ENCODE results near the gene CSNK2B.
"Not testable (repeated sequence)": the region's sequence is repeated elsewhere in the genome, so short reads cannot be mapped to it uniquely, and the experiment has no call there.

Gene CSNK2B

DNA sequence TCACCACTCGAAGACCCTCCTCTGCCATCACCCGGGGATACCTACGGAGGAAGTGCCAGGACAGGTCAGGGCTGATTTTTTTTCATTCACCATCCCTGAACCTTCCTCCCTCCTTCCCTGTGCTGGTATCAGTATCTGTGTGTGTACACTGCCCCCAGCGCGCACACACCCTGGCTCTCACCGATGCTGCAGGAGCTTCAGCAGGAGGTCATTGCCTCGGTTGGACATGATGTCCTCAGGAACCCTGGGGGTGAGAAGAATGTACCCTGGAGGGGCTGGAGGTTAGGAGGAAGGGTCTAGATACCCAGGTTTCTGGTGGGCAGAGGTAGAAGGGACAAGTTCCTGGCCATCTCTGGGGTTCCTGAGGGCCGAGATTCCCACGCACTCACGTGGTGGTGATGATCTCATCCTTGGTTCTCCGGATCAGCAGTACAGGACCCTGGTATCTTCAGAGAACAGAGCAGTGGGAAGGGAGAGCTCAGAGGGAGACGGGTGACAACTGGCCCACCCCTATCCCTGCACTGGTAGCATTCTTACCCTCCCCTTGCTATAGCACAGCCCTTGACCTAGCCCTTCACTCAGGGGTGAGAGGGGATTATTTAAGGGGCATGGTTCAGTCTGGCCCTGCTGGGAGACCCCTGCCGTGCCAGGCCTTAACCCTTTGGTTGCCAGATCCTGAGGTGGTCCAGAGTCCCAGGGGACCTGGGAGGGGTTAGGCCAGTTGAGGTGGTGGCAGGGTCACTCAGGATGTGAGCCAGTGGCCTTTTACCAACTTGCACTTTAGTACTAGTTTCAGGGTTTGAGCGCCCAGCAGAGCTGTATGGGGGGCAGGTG, 22.2 kb downstream of the CSNK2B start:
- no peak for DNase-seq (ENCODE audit: low read depth, low spot score)

- DNase-seq (ENCODE audit: low read depth, low spot score), result no peak
Measured at GRCh38 chr6:31689249-31690110, 23.6 kb downstream of the CSNK2B start.

DNA sequence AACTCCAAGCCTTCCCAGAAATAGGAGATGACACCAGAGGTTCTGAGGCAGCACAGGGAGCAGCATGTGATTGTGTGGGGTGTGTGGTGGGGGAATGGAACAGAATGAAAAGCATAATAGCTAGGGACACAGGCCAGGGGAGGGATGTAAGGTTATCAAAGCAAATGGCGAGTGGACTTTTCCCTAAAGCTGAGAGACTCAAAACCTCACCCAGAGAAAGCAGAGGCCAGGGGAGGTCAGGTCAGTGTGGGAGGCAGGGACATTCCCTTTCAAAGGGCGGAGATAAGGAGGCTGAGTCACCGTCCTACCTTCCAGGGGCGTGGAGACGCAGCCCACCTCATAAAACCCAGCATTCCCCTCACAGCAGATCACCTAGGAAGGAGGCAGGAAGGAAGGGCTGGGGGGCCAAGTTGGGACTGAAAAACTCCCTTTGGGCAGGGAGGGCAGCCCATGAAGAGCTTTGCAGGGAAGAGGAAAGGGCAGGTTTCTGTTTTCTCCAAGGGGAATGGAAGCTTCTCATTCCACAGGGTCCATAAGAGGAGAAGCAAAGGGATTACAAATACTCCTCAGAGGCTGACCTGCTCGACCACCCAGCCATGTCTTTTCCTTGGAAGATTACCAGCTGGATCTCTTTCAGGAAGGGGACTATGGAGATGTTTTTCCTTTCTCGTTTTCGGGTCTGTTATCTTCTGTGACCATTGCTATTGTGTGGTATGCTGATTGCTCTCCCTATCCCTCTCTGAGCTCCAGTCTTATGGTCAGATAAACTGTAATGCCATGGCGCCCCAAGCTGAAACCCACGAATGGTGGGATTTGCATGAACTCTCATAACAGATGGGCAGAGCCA, 24.6 kb downstream of the CSNK2B start:
- no peak for DNase-seq (ENCODE audit: low read depth, low spot score)

DNA sequence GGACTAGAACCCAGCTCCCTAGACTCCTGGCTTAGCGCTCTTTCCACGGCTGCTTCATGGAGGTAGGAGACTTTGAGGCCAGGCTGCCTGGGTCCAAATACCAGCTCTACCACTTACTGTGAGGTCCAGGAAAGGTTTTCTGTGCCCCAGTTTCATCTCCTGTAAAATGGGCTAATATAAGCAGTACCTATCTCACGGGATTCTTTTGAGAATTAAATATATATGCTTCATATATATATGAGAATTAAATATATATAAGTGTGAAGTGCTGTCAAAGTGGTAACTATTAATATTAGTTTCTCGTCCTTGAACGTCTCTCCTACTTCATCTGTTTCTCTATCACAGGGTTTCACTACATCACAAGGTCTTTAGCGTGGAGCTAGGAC, 25.2 kb downstream of the CSNK2B start:
- DNase-seq (ENCODE audit: low read depth, low spot score), result no peak

DNA sequence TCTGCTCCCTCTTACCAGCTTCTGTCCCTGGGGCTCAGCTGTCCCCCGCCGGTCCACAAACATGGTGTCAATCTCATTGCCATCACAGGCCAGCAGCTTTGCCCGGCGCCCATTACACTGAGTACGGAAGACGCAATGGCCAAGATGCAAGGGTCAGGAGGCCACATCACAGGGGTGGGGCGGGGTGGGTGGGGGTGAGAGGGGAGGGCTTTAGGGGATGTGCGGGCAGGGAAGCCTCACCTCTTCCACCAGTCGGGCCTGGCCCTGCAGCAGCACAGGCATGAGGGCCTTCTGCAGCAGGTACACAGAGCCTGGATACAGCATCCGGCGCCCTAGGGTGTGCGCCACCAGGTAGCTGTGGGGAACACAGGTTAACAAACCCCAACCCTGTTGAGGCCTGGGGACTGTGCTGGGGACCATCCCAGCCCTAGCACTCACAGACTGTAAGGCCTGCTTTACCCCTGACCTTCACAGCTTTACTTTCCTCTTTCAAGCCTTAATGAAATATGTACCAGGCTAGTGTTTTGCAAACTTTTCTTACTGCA, 25.8 kb downstream of the CSNK2B start:
- DNase-seq (ENCODE audit: low read depth, low spot score), result no peak

DNA sequence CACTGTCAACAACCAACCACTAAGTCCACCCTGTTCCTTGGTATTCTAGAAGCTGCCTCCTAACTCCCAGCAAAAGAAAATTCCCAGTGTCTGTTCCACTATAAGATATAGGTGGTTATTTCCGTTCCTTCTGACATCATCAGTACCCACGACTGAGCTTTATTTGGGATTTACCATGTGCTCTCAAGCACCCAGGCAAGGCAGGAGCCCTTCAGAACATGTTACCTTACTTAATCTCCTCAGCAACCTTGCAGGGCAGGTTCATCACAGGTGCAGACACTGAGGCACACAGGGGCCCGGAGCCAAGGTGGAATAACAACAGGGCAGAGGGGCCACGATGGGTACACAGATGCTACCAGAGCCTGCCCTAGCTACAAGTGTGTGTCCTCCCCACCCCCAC, 26.5 kb downstream of the CSNK2B start:
- DNase-seq (ENCODE audit: low read depth, low spot score), result no peak

DNA sequence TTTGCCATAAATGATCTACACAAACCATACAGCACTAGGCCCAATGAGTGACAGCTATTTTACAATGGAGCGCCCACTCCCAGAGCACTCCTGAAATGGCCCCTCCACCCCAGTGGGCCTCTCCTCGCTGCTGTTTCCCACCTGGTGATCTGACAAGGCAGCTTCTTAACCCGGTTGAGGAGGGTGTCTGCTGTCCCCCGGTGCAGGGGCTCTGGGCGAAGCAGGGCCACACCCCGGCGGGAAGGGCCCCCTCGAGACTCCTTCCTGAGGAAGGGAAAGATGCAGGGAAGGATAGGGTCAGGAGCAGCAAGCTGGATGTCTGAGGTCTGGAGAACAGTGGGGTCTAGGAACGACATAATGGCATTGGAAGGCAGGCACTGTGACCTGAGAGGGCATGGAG, 27.0 kb downstream of the CSNK2B start:
- DNase-seq (ENCODE audit: low read depth, low spot score), result no peak

DNA sequence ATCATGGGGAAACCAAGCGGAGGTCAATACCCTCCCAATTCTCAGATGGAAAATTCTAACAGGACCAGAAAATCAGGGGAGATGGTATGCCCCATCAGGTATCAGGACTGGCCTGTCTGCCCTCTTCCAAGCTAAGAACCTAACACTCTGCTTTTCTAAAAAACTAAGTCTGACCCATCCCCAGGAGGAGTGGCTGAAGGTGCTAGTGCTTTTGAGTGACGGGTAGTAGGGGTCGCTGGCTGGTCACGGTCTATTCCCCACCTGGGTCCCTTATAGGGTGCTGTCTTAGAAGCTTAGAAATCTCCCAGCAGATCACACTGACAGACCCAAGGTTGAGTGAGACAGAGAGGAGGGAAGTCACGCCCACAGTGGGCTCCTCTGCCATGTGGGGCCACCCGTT, 27.7 kb downstream of the CSNK2B start:
- DNase-seq (ENCODE audit: low read depth, low spot score), result no peak

- no peak for DNase-seq (ENCODE audit: low read depth, low spot score)
Measured at GRCh38 chr6:31697555-31697954, 31.7 kb downstream of the CSNK2B start.

- no peak for DNase-seq (ENCODE audit: low read depth, low spot score)
Measured at GRCh38 chr6:31700740-31701401, 35.0 kb downstream of the CSNK2B start.

GRCh38 chr6:31701666-31702404, 36.0 kb downstream of the CSNK2B start:
- no peak for DNase-seq (ENCODE audit: low read depth, low spot score)

- DNase-seq (ENCODE audit: low read depth, low spot score), result no peak
Measured at GRCh38 chr6:31702405-31702818, 36.5 kb downstream of the CSNK2B start.

DNA sequence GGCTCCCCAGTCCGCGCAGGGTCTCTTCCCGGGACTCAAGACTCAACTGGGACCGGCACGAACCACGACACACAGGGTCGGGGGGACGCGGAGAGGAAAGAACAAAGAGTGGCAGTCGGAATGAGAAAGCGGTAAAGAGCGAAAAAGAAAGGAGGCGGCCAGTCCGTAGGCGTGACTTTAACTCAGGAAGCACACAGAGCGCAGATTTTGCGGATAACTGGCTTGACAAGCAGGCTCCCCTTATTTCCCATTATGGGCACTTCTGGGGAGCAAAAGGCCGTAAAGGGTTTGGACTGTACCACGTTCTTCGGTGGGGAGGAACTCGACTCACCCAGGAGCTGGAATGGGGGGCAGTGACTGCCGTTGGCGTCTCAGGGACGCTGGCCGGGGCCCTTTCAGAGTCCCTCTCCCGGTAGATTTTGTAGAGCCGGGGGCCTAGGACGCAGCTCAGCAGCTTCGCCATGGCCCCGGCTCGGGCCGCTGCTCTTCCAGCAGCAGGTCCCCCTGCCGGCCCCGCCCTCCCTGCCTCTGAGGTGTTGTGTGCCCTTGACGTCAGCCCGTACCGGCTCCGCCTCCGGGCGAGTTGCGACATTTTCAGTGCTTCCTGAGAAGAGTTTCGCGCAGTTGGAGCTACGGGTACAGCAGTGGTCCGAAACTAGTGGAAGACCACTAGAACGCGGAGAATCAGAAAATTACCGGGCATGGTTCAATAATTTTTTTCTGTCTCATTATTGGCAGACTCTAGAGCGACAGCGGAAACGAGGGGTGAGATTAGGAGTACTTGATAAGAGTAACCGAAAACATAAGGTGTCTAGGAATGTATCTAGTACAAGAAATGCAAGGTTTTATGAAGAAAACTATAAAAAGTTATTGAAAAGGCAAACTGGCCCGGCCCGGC, 37.2 kb downstream of the CSNK2B start, which contains the start of gene ABHD16A:
Gene ABHD16A (minus strand): TSS at position 506 of the 898 bp plus-strand sequence. CDS start 43 bp downstream, at position 463.
- peak; percentile 94 for DNase-seq (ENCODE audit: low read depth, low spot score)

DNA sequence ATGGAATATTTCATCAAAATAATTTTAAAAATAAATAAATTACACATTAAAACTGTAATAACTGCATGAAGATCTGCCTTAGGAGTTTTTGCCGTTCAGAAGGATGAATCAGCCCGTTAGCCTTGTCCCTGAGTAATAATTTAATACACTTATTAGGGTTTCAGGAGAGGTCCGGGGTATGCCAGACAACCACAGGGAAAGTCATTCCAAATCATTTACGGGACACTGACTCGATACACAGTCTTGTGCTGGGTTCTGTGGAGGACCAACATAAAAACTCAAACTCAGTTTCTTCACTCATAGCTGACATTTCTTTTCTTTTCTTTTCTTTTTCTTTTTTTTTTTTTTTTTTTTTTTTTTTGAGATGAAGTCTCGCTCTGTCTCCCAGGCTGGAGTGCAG, 40.1 kb downstream of the CSNK2B start:
- DNase-seq (ENCODE audit: low read depth, low spot score), result no peak

GRCh38 chr6:31706599-31706998, 40.7 kb downstream of the CSNK2B start, which contains the start of gene LY6G6F:
TSS of gene LY6G6F (plus strand) at chr6:31706866. CDS start at chr6:31706907, 41 bp downstream.
- DNase-seq (ENCODE audit: low read depth, low spot score), result no peak

DNA sequence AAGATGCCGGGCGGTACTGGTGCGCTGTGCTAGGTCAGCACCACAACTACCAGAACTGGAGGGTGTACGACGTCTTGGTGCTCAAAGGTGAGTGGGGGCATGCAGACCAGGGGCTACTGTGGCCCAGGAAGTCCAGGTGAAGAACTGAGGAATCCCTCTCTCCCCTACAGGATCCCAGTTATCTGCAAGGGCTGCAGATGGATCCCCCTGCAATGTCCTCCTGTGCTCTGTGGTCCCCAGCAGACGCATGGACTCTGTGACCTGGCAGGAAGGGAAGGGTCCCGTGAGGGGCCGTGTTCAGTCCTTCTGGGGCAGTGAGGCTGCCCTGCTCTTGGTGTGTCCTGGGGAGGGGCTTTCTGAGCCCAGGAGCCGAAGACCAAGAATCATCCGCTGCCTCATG, 41.8 kb downstream of the CSNK2B start:
- no peak for DNase-seq (ENCODE audit: low read depth, low spot score)

- no peak for DNase-seq (ENCODE audit: low read depth, low spot score)
Measured at GRCh38 chr6:31708224-31708623, 42.3 kb downstream of the CSNK2B start.

GRCh38 chr6:31709157-31709556, 43.3 kb downstream of the CSNK2B start:
- DNase-seq (ENCODE audit: low read depth, low spot score), result not testable (repeated sequence)

Measured in activated naive CD8-positive, alpha-beta T cell treated with anti-CD3 and anti-CD28 coated beads, Interleukin-2, amount 50 U/mL, for 16 hours (primary cell).